Measurements from ENCODE around the gene ADAMTS3.

The ADAMTS3 gene

GRCh38 chr4:72457158-72457557 lies 111.9 kb downstream of the ADAMTS3 start:
- no peak overlapping the region for H3K4me3 ChIP-seq (ENCODE audit: low read depth, low read length)
- TF ChIP-seq CTCF (IDR thresholded peaks at IDR 0.05; ENCODE audit: low read depth, low read length, missing control alignments), result no peak
- no peak for DNase-seq (ENCODE audit: low read depth)

- H3K4me3 ChIP-seq (ENCODE audit: low read depth, low read length), result no peak overlapping the region
- no peak for DNase-seq (ENCODE audit: low read depth)
- TF ChIP-seq CTCF (IDR thresholded peaks at IDR 0.05; ENCODE audit: low read depth, low read length, missing control alignments), result no peak
These were observed 117.7 kb downstream of the ADAMTS3 start for GRCh38 chr4:72451349-72451748.

GRCh38 chr4:72449705-72450104 lies 119.3 kb downstream of the ADAMTS3 start:
- TF ChIP-seq CTCF (IDR thresholded peaks at IDR 0.05; ENCODE audit: low read depth, low read length, missing control alignments), result no peak
- no peak for DNase-seq (ENCODE audit: low read depth)
- no peak overlapping the region for H3K4me3 ChIP-seq (ENCODE audit: low read depth, low read length)

GRCh38 chr4:72448231-72448630 lies 120.8 kb downstream of the ADAMTS3 start:
- no peak overlapping the region for H3K4me3 ChIP-seq (ENCODE audit: low read depth, low read length)
- no peak for TF ChIP-seq CTCF (IDR thresholded peaks at IDR 0.05; ENCODE audit: low read depth, low read length, missing control alignments)
- DNase-seq (ENCODE audit: low read depth), result no peak

GRCh38 chr4:72446353-72447055 lies 122.5 kb downstream of the ADAMTS3 start:
- H3K4me3 ChIP-seq (ENCODE audit: low read depth, low read length), result no peak overlapping the region
- DNase-seq (ENCODE audit: low read depth), result no peak

GRCh38 chr4:72444092-72444491 lies 124.9 kb downstream of the ADAMTS3 start:
- no peak for DNase-seq (ENCODE audit: low read depth)
- no peak for TF ChIP-seq CTCF (IDR thresholded peaks at IDR 0.05; ENCODE audit: low read depth, low read length, missing control alignments)

More at GRCh38 chr4:72446353-72447055, 122.5 kb downstream of the ADAMTS3 start:
- TF ChIP-seq CTCF (IDR thresholded peaks at IDR 0.05; ENCODE audit: low read depth, low read length, missing control alignments), result no peak

GRCh38 chr4:72442715-72443114 lies 126.3 kb downstream of the ADAMTS3 start:
- no peak for DNase-seq (ENCODE audit: low read depth)
- no peak for TF ChIP-seq CTCF (IDR thresholded peaks at IDR 0.05; ENCODE audit: low read depth, low read length, missing control alignments)

More at GRCh38 chr4:72444092-72444491, 124.9 kb downstream of the ADAMTS3 start:
- no peak overlapping the region for H3K4me3 ChIP-seq (ENCODE audit: low read depth, low read length)

More at GRCh38 chr4:72442715-72443114, 126.3 kb downstream of the ADAMTS3 start:
- H3K4me3 ChIP-seq (ENCODE audit: low read depth, low read length), result no peak overlapping the region
